AG04449 (cell line): Measurements from ENCODE around the gene ECE2.

Experiments
- CTCF ChIA-PET: fragments of 350-600 bp; formaldehyde crosslinking; extraction: SDS; loops from one replicate; lab custom pipeline; 2021; ENCODE audit warnings: antibody characterized with exemption; lab: Yijun Ruan, JAX
- POLR2A ChIA-PET: fragments of 400-600, 350-600 bp; formaldehyde crosslinking; extraction: SDS; loops from one replicate; lab custom pipeline; 2020; ENCODE audit warnings: antibody characterized with exemption, inconsistent platforms; lab: Yijun Ruan, JAX
- DNase-seq: peaks from one replicate; pipeline ENCODE4 v3.0.0-alpha.2; 2010; ENCODE audit warnings: low read depth, low spot score
- H3K4me3 ChIP-seq: 2 replicates; pipeline ENCODE4 v1.5.1; 2011; ENCODE audit warnings: low read depth, mild to moderate bottlenecking, control low read depth, low read length
- TF ChIP-seq, protein P1 (sequence below): IDR thresholded peaks from one replicate; pipeline ENCODE4 v1.5.1; 2011; ENCODE audit warnings: mild to moderate bottlenecking, moderate library complexity, low read length, control low read depth, inconsistent platforms; ENCODE audit not compliant: insufficient read depth; ENCODE audit errors: missing control alignments

The ECE2 gene

DNA sequence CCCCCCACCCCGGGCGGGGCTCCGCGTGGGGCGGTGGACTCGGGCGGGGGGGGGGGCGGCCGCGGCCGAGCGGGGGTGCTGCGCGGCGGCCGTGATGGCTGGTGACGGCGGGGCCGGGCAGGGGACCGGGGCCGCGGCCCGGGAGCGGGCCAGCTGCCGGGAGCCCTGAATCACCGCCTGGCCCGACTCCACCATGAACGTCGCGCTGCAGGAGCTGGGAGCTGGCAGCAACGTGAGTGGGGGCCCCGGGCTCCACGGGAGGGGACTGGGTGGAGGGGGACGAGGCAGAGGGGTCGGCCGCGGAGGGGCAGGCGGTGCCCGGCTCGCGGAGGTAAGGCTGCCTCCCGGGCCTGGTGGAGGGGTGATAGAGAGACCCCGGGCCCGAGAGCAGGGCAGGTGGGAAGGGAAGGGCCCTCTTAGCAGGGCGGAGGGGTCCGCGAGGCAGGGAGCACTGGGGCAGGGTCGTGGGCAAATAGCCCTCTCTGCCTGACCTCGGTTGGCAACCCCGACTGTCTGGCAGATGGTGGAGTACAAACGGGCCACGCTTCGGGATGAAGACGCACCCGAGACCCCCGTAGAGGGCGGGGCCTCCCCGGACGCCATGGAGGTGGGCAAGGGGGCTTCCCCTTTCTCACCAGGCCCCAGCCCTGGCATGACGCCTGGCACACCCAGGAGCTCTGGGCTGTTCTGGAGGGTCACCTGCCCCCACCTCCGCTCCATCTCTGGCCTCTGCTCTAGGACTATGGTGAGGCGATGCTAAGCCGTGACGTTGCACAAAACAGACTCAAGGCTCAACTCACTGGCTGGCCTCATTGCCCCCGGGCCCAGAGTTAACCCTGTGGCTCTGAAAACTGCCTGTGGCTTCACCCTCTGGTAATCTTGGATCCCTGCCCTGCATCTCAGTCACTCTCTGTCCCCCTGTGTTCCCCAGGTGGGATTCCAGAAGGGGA, at the start of gene ECE2:
Gene ECE2 (plus strand): TSS at position 62 of the 950 bp plus-strand sequence. CDS start 132 bp downstream, at position 194.
- POLR2A ChIA-PET: no interaction called here
- CTCF ChIA-PET: interaction anchor here (0.6 kb wide), 1 partner anchor 432 kb away, joined by 3 read pairs; no protein-coding TSS in a partner anchor

DNA sequence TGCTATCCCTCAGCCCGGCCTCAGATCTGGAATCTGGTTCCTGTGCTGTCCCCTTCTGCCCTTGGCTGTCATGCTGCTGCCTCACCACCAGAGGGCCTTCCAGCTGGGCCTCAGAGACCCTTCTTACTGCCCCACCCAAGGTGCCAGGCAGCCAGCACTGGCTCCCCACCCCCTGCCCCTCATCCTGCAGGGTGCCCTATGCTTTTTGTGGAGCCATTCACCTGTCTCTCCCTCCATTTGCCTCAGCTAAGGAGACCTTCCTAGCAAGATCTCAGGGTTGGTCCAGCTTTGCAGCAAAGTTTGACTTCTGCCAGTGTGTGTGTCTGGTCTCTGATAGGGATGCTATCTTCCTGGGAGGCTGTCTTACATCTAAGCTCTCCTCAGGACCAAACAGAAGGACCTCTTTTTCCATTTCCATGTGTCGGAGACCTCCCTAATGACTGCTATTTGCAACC, 48.3 kb upstream of the ECE2 start:
- POLR2A ChIA-PET: no interaction called here
- CTCF ChIA-PET: interaction anchor here (0.6 to 3.4 kb wide), 39 partner anchors 11 to 332 kb away, joined by 3 to 51 read pairs (median 4); partner anchors contain the start of genes EEF1AKMT4 and EIF2B5
- H3K4me3 ChIP-seq: no peak overlapping the region
- TF ChIP-seq, protein P1, sequence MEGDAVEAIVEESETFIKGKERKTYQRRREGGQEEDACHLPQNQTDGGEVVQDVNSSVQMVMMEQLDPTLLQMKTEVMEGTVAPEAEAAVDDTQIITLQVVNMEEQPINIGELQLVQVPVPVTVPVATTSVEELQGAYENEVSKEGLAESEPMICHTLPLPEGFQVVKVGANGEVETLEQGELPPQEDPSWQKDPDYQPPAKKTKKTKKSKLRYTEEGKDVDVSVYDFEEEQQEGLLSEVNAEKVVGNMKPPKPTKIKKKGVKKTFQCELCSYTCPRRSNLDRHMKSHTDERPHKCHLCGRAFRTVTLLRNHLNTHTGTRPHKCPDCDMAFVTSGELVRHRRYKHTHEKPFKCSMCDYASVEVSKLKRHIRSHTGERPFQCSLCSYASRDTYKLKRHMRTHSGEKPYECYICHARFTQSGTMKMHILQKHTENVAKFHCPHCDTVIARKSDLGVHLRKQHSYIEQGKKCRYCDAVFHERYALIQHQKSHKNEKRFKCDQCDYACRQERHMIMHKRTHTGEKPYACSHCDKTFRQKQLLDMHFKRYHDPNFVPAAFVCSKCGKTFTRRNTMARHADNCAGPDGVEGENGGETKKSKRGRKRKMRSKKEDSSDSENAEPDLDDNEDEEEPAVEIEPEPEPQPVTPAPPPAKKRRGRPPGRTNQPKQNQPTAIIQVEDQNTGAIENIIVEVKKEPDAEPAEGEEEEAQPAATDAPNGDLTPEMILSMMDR: peak; percentile 83
- no peak for DNase-seq

More for the DNA sequence above, at the start of gene ECE2:
- no peak within 1 kb of the TSS for H3K4me3 ChIP-seq
- no peak for DNase-seq
- TF ChIP-seq, protein P1: no peak

DNA sequence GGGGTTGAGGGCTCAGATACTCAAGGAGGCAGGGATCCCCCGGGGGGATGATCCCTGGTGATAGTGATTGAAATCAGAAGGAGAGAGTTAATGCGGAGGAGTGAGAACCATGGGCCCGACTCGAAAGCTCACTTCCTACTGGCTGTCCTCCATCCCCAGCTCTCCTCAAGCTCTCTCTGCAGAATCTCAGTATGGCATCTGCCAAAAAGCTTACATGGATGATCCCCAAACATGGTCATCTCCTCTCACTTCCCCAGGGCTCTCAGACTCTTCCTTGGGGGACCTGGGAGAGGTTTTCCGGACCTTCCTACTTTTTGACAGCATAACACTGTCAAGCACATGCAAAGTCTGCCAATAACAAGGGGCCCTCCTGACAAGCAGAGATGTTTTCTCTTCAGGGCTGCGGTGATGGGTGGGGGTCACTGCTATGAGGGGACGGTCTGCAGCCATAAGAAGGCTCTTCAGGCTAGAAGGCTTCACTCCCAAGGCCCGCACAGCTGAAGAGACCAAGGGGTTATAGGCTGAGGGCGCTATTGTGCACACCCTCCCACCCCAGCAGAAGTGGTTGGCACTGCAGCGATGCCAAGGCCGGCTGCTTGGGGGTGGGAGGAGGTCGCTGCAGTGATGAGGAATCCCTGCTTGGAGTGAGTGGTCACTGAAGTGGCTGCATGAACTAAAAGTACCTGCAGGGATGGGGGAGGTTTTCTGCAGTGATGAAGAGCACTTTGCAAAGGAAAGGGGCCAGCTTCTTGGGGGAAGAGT, 47.3 kb upstream of the ECE2 start:
- no peak for DNase-seq
- CTCF ChIA-PET: interaction anchor here (0.7 to 3.4 kb wide), 29 partner anchors 10 to 333 kb away, joined by 3 to 51 read pairs (median 5); partner anchors contain the start of genes EEF1AKMT4 and EIF2B5
- POLR2A ChIA-PET: no interaction called here
- no peak overlapping the region for H3K4me3 ChIP-seq
- TF ChIP-seq, protein P1: no peak

DNA sequence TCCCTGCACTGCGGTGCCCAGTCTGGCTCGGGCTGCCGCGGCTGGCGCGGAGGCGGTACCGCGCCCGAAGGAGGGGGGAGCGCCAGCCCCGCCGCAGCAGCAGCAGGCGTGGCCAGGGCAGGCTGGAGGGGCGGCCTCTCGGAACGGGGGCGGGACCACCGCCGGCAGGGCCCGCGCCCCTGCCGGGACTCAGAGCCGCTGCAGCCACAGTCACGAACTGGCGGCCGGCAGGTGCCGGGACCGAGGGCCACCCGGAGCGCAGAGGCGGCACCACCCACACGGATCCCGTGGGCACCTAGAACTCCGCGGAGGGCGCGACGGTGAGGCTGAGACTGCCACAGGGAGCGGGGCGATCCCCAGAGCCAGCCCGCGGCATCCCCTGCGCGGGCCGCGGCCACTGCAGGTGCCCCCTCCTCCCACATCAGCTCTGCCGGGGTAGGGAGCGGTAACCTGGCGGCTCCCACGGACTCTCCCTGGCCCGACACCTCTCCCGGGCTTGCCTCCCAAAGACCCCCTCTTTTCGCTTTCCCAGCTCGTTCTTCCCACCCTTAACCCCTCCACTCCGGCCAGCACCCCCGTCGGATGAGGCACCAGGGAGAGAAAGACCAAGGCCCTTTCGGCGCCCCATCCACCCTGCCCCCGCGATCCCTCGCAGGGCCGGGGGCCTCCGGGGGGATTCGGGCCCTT, 46.3 kb upstream of the ECE2 start, which contains the start of gene VWA5B2:
Gene VWA5B2 (plus strand): TSS at position 192 of the 687 bp plus-strand sequence. CDS start 944 bp downstream, outside the sequence.
- TF ChIP-seq, protein P1: no peak
- peak within 1 kb of the TSS; percentile 40 for H3K4me3 ChIP-seq
- no peak for DNase-seq
- ChIA-PET POLR2A (no interaction called here), CTCF (interaction anchor here (1.1 to 2.9 kb wide), 7 partner anchors 11 to 35 kb away, joined by 3 to 21 read pairs (median 6); no protein-coding TSS in a partner anchor)

DNA sequence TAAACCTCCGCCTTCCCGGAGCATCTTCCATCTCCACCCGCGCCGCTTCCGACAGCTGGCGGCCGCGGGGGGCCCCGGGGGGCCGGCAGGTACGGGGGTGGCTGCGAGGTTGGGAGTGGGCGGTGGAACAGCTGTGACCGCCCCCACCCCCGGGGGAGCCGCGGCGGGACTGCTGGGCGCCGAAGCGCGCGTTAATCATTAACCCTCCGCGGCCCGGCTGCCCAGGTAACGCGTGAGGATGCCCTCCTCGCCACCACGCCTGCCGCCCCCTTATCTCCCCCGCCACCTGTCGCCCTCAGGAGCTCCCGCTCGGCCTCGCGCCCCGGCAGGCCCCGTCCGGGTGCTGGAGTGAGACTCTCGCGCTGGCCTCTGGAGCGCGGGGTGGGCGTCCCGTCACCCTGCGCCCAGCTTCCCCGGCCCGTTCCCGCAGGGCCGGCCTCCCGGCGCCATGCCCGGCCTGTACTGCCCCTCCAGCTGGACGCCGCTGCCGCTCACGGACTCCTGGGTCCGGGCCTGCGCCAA, 45.7 kb upstream of the ECE2 start:
- ChIA-PET POLR2A (no interaction called here), CTCF (interaction anchor here (1.1 to 2.5 kb wide), 5 partner anchors 10 to 20 kb away, joined by 3 to 6 read pairs (median 6); no protein-coding TSS in a partner anchor)
- H3K4me3 ChIP-seq: no peak overlapping the region
- TF ChIP-seq, protein P1: no peak
- no peak for DNase-seq
